Measurements from ENCODE around the gene FNTB. TPM values are rescaled to one million over a fixed set of nuclear protein-coding genes. Genes with fewer than 3 reads are reported as not detected.

FNTB gene
- total RNA-seq, 2 donors from 2014 or later: 23.5 to 46.2 TPM

DNA sequence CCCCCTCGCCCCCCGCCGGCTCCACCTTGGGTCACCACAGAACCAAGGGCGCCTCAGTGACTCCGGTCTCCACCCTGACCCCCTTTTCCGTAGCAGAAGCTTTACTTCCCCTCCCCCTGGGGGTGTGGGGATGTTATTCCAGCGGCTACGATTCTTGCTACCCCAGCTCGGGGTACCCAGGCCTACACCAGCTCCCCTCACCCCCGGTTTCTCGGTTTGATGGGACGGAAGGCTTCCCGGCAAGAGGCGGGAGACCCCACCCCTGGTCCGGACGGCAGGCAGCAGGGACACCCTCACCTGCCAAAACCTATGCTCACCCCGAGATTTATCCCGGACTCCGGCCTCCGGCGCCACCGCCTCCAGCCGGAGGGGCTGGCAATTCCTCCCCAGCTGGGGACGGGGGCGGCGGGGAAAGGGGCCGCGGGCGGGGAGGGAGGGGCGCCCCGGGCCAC, 15.2 kb upstream of the FNTB start:
- TF ChIP-seq, protein P1, sequence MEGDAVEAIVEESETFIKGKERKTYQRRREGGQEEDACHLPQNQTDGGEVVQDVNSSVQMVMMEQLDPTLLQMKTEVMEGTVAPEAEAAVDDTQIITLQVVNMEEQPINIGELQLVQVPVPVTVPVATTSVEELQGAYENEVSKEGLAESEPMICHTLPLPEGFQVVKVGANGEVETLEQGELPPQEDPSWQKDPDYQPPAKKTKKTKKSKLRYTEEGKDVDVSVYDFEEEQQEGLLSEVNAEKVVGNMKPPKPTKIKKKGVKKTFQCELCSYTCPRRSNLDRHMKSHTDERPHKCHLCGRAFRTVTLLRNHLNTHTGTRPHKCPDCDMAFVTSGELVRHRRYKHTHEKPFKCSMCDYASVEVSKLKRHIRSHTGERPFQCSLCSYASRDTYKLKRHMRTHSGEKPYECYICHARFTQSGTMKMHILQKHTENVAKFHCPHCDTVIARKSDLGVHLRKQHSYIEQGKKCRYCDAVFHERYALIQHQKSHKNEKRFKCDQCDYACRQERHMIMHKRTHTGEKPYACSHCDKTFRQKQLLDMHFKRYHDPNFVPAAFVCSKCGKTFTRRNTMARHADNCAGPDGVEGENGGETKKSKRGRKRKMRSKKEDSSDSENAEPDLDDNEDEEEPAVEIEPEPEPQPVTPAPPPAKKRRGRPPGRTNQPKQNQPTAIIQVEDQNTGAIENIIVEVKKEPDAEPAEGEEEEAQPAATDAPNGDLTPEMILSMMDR (IDR thresholded peaks at IDR 0.05): no peak
- TF ChIP-seq POLR2AphosphoS5 (IDR thresholded peaks at IDR 0.05) (no peak), POLR2A (IDR thresholded peaks at IDR 0.05) (no peak)
- 2% methylated on average over 24 of the region's 31 CpGs for WGBS
- Histone ChIP-seq H3K9me3 (no peaks in the 10 kb centered on the region), H3K27ac (peak overlapping the region in 1 of 2 donors; percentile 56), H3K4me1 (replicated peaks) (peaks cover 6% of the 10 kb centered on the region), H3K4me3 (peak overlapping the region; percentile 64 to 70), H3K27me3 (replicated peaks; ENCODE audit: insufficient read depth) (no peaks in the 10 kb centered on the region), H3K36me3 (no peaks in the 10 kb centered on the region)
- intact Hi-C loops (cut with DNase I): no loop called here
- no peak for DNase-seq (ENCODE audit: low spot score)

DNA sequence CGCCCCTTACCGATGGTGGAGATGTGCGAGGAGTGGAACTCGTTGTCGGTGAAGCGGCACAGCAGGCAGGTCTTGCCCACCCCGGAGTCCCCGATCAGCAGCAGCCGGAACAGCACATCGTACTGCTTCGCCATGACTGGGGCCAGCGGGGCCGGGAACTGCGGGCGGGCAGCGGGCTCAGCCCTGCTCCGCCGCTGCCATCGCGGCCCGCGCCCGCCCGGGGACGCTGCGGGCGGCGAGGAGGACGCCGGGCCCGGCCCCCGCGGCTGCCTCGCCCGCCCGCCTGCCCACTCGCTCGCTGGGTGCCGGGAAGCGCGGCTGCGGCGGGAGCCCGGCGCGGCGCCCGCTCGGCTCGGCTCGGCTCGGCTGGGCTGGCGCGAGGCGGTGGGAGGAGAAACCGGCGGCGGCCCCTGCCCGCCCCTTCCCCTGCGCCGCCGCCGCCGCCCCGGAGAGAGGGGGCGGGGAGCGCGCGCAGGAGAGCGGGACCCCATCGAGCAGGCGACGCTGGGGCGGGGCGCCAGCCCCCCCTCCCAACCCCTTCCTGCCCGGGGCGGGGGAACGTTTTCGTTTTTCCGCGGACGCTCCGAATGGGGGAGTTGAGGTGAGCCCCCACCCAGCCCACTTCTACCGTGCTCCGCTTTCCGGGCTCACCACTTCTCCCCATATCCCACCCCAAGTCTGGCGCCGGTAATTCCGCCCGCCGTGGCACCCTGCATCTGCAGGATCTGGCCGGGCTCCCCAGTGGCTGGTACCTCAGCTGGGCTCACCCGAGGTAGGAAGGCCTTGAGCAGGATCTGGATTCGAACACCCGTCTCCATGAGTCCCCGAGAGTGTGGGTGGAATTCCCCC, 14.5 kb upstream of the FNTB start, which contains the start of gene RAB15:
TSS of gene RAB15 (minus strand) at position 394 of the 849 bp plus-strand sequence. CDS start at position 134, 260 bp downstream.
- H3K27ac ChIP-seq: peak within 1 kb of the TSS; percentile 23 to 56
- H3K4me1 ChIP-seq (replicated peaks): no peaks in the 10 kb centered on the region
- no peaks in the 10 kb centered on the region for H3K27me3 ChIP-seq (replicated peaks; ENCODE audit: insufficient read depth)
- intact Hi-C loops (cut with DNase I): no loop called here
- H3K9me3 ChIP-seq: no peaks in the 10 kb centered on the region
- DNase-seq (ENCODE audit: low spot score): no peak
- H3K4me3 ChIP-seq: peak within 1 kb of the TSS; percentile 64 to 70
- 2% methylated on average over 45 of the region's 96 CpGs for WGBS
- TF ChIP-seq POLR2A (IDR thresholded peaks at IDR 0.05) (no peak), POLR2AphosphoS5 (IDR thresholded peaks at IDR 0.05) (no peak)
- TF ChIP-seq, protein P1 (IDR thresholded peaks at IDR 0.05): no peak
- H3K36me3 ChIP-seq: no peaks in the 10 kb centered on the region

DNA sequence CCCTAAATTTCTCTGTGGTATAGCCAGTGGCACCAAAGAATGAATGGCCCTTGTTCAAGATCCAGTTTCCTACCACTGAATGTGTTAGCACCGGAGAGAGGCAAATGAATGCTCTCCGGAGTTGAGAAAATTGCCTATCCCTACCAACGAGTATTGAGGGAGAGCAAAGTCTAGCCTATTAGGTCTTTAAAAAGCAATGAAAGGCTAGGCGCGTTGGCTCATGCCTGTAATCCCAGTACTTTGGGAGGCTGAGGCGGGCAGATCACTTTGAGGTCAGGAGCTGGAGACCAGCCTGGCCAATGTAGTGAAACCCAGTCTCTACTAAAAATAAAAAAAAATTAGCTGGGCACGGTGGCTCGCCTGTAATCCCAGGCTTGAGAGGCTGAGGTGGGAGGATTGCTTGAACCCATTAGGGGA, 13.7 kb upstream of the FNTB start:
- Histone ChIP-seq H3K27me3 (replicated peaks; ENCODE audit: insufficient read depth) (no peaks in the 10 kb centered on the region), H3K9me3 (no peaks in the 10 kb centered on the region), H3K4me1 (replicated peaks) (no peaks in the 10 kb centered on the region), H3K27ac (no peak overlapping the region), H3K4me3 (no peak overlapping the region), H3K36me3 (no peaks in the 10 kb centered on the region)
- intact Hi-C loops (cut with DNase I): no loop called here
- no peak for TF ChIP-seq POLR2A (IDR thresholded peaks at IDR 0.05)
- TF ChIP-seq POLR2AphosphoS5 (IDR thresholded peaks at IDR 0.05): no peak
- TF ChIP-seq, protein P1 (IDR thresholded peaks at IDR 0.05): no peak
- WGBS: 66% methylated on average over 8 of the region's 8 CpGs
- DNase-seq (ENCODE audit: low spot score): no peak

DNA sequence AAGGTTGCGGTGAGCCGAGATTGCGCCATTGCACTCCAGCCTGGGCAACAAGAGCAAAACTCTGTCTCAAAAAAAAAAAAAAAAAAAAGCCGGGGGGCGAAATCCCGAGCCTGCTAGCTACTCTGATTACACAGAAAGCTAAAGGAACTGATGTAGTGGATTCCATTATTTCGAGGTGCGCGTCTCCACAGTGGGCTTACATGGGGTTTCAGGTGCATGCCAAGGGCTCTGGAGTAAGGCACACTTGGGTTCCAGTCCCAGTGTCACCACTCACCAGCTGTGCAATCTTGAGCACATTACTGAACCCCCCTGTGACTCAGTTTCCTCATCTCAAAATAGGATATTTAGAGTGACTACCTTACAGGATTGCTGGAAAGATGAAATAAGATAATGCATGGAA, 12.9 kb upstream of the FNTB start:
- WGBS: 95% methylated on average over 9 of the region's 9 CpGs
- TF ChIP-seq, protein P1 (IDR thresholded peaks at IDR 0.05): no peak
- no peak for TF ChIP-seq POLR2AphosphoS5 (IDR thresholded peaks at IDR 0.05)
- no peak for TF ChIP-seq POLR2A (IDR thresholded peaks at IDR 0.05)
- Histone ChIP-seq H3K9me3 (no peaks in the 10 kb centered on the region), H3K4me3 (no peak overlapping the region), H3K4me1 (replicated peaks) (no peaks in the 10 kb centered on the region), H3K27ac (no peak overlapping the region), H3K36me3 (no peaks in the 10 kb centered on the region), H3K27me3 (replicated peaks; ENCODE audit: insufficient read depth) (no peaks in the 10 kb centered on the region)
- intact Hi-C loops (cut with DNase I): no loop called here
- no peak for DNase-seq (ENCODE audit: low spot score)
